Measurements from ENCODE around the gene ASB18.

ASB18 gene

GRCh38 chr2:236209535-236209934, 54.7 kb downstream of the ASB18 start:
- DNase-seq, result no peak
- Histone ChIP-seq H3K27me3 (replicated peaks in 2 of 5; ENCODE audit: control insufficient read depth in 4 of 5, insufficient read depth in 5 of 5, low read length in 4 of 5) (peaks cover 2 to 63% (median 8%) of the 10 kb centered on the region in 5 experiments), H3K4me3 (ENCODE audit: control insufficient read depth in 1 of 7, extremely low read depth in 1 of 7, insufficient read depth in 4 of 7, low read depth in 2 of 7, low read length in 6 of 7) (no peak overlapping the region), H3K27ac (ENCODE audit: insufficient read depth in 1 of 2, low read depth in 1 of 2, low read length in 2 of 2, poor library complexity in 1 of 2, severe bottlenecking in 2 of 2) (no peak overlapping the region), H3K36me3 (ENCODE audit: control insufficient read depth in 4 of 4, insufficient read depth in 4 of 4, low read length in 3 of 4) (no peaks in the 10 kb centered on the region), H3K9me3 (ENCODE audit: control extremely low read depth in 1 of 5, control insufficient read depth in 4 of 5, insufficient read depth in 2 of 5, low read depth in 1 of 5, low read length in 4 of 5) (peaks cover 0 to 19% (median 3%) of the 10 kb centered on the region in 5 experiments), H3K4me1 (ENCODE audit: control extremely low read depth in 1 of 4, control insufficient read depth in 4 of 4, insufficient read depth in 4 of 4, low read length in 3 of 4) (no peaks in the 10 kb centered on the region)
- WGBS (ENCODE audit: insufficient coverage), result 89% methylated on average over 6 of the region's 6 CpGs
- ChIA-PET CTCF (interaction anchor here (0.9 kb wide), 1 partner anchor 9 kb away, joined by 3 read pairs; no protein-coding TSS in a partner anchor), POLR2A (no interaction called here)

GRCh38 chr2:236208019-236208926, 55.9 kb downstream of the ASB18 start:
- peaks cover 0 to 54% (median 5%) of the 10 kb centered on the region in 5 experiments for H3K27me3 ChIP-seq (replicated peaks in 2 of 5; ENCODE audit: control insufficient read depth in 4 of 5, insufficient read depth in 5 of 5, low read length in 4 of 5)
- ChIA-PET POLR2A (no interaction called here), CTCF (no interaction called here)
- no peaks in the 10 kb centered on the region for H3K4me1 ChIP-seq (ENCODE audit: control extremely low read depth in 1 of 4, control insufficient read depth in 4 of 4, insufficient read depth in 4 of 4, low read length in 3 of 4)
- WGBS (ENCODE audit: insufficient coverage), result 83% methylated on average over 21 of the region's 28 CpGs
- H3K36me3 ChIP-seq (ENCODE audit: control insufficient read depth in 4 of 4, insufficient read depth in 4 of 4, low read length in 3 of 4), result no peaks in the 10 kb centered on the region
- H3K4me3 ChIP-seq (ENCODE audit: control insufficient read depth in 1 of 7, extremely low read depth in 1 of 7, insufficient read depth in 4 of 7, low read depth in 2 of 7, low read length in 6 of 7), result no peak overlapping the region
- peaks cover 0 to 19% (median 3%) of the 10 kb centered on the region in 5 experiments for H3K9me3 ChIP-seq (ENCODE audit: control extremely low read depth in 1 of 5, control insufficient read depth in 4 of 5, insufficient read depth in 2 of 5, low read depth in 1 of 5, low read length in 4 of 5)
- DNase-seq, result no peak
- H3K27ac ChIP-seq (ENCODE audit: insufficient read depth in 1 of 2, low read depth in 1 of 2, low read length in 2 of 2, poor library complexity in 1 of 2, severe bottlenecking in 2 of 2), result no peak overlapping the region

- H3K9me3 ChIP-seq (ENCODE audit: control extremely low read depth in 1 of 5, control insufficient read depth in 4 of 5, insufficient read depth in 2 of 5, low read depth in 1 of 5, low read length in 4 of 5), result peaks cover 0 to 19% (median 3%) of the 10 kb centered on the region in 5 experiments
- H3K27me3 ChIP-seq (replicated peaks in 2 of 5; ENCODE audit: control insufficient read depth in 4 of 5, insufficient read depth in 5 of 5, low read length in 4 of 5), result peaks cover 0 to 46% (median 5%) of the 10 kb centered on the region in 5 experiments
- no peak overlapping the region for H3K27ac ChIP-seq (ENCODE audit: insufficient read depth in 1 of 2, low read depth in 1 of 2, low read length in 2 of 2, poor library complexity in 1 of 2, severe bottlenecking in 2 of 2)
- H3K36me3 ChIP-seq (ENCODE audit: control insufficient read depth in 4 of 4, insufficient read depth in 4 of 4, low read length in 3 of 4), result no peaks in the 10 kb centered on the region
- no peak for DNase-seq
- ChIA-PET POLR2A (no interaction called here), CTCF (interaction anchor here (0.6 kb wide), 1 partner anchor 511 kb away, joined by 3 read pairs; no protein-coding TSS in a partner anchor)
- no peaks in the 10 kb centered on the region for H3K4me1 ChIP-seq (ENCODE audit: control extremely low read depth in 1 of 4, control insufficient read depth in 4 of 4, insufficient read depth in 4 of 4, low read length in 3 of 4)
- WGBS (ENCODE audit: insufficient coverage), result 83% methylated on average over 9 of the region's 11 CpGs
- no peak overlapping the region for H3K4me3 ChIP-seq (ENCODE audit: control insufficient read depth in 1 of 7, extremely low read depth in 1 of 7, insufficient read depth in 4 of 7, low read depth in 2 of 7, low read length in 6 of 7)
These were observed 56.7 kb downstream of the ASB18 start for GRCh38 chr2:236207472-236207871.

- ChIA-PET CTCF (no interaction called here), POLR2A (no interaction called here)
- no peak overlapping the region for H3K27ac ChIP-seq (ENCODE audit: insufficient read depth in 1 of 2, low read depth in 1 of 2, low read length in 2 of 2, poor library complexity in 1 of 2, severe bottlenecking in 2 of 2)
- no peaks in the 10 kb centered on the region for H3K4me1 ChIP-seq (ENCODE audit: control extremely low read depth in 1 of 4, control insufficient read depth in 4 of 4, insufficient read depth in 4 of 4, low read length in 3 of 4)
- DNase-seq, result no peak
- peaks cover 0 to 19% (median 3%) of the 10 kb centered on the region in 5 experiments for H3K9me3 ChIP-seq (ENCODE audit: control extremely low read depth in 1 of 5, control insufficient read depth in 4 of 5, insufficient read depth in 2 of 5, low read depth in 1 of 5, low read length in 4 of 5)
- 92% methylated on average over 1 of the region's 2 CpGs for WGBS (ENCODE audit: insufficient coverage)
- H3K27me3 ChIP-seq (replicated peaks in 2 of 5; ENCODE audit: control insufficient read depth in 4 of 5, insufficient read depth in 5 of 5, low read length in 4 of 5), result peaks cover 0 to 37% (median 2%) of the 10 kb centered on the region in 5 experiments
- no peak overlapping the region for H3K4me3 ChIP-seq (ENCODE audit: control insufficient read depth in 1 of 7, extremely low read depth in 1 of 7, insufficient read depth in 4 of 7, low read depth in 2 of 7, low read length in 6 of 7)
- no peaks in the 10 kb centered on the region for H3K36me3 ChIP-seq (ENCODE audit: control insufficient read depth in 4 of 4, insufficient read depth in 4 of 4, low read length in 3 of 4)
These were observed 58.1 kb downstream of the ASB18 start for GRCh38 chr2:236205867-236206645.

- no peak overlapping the region for H3K4me3 ChIP-seq (ENCODE audit: control insufficient read depth in 1 of 7, extremely low read depth in 1 of 7, insufficient read depth in 4 of 7, low read depth in 2 of 7, low read length in 6 of 7)
- H3K27ac ChIP-seq (ENCODE audit: insufficient read depth in 1 of 2, low read depth in 1 of 2, low read length in 2 of 2, poor library complexity in 1 of 2, severe bottlenecking in 2 of 2), result no peak overlapping the region
- ChIA-PET POLR2A (no interaction called here), CTCF (no interaction called here)
- WGBS (ENCODE audit: insufficient coverage), result 94% methylated on average over 3 of the region's 5 CpGs
- peaks cover 0 to 19% (median 3%) of the 10 kb centered on the region in 5 experiments for H3K9me3 ChIP-seq (ENCODE audit: control extremely low read depth in 1 of 5, control insufficient read depth in 4 of 5, insufficient read depth in 2 of 5, low read depth in 1 of 5, low read length in 4 of 5)
- H3K36me3 ChIP-seq (ENCODE audit: control insufficient read depth in 4 of 4, insufficient read depth in 4 of 4, low read length in 3 of 4), result no peaks in the 10 kb centered on the region
- DNase-seq, result no peak
- H3K27me3 ChIP-seq (replicated peaks in 2 of 5; ENCODE audit: control insufficient read depth in 4 of 5, insufficient read depth in 5 of 5, low read length in 4 of 5), result peaks cover 0 to 43% (median 4%) of the 10 kb centered on the region in 5 experiments
- no peaks in the 10 kb centered on the region for H3K4me1 ChIP-seq (ENCODE audit: control extremely low read depth in 1 of 4, control insufficient read depth in 4 of 4, insufficient read depth in 4 of 4, low read length in 3 of 4)
These were observed 59.3 kb downstream of the ASB18 start for GRCh38 chr2:236204953-236205352.

- peaks cover 0 to 26% (median 2%) of the 10 kb centered on the region in 5 experiments for H3K27me3 ChIP-seq (replicated peaks in 2 of 5; ENCODE audit: control insufficient read depth in 4 of 5, insufficient read depth in 5 of 5, low read length in 4 of 5)
- H3K4me1 ChIP-seq (ENCODE audit: control extremely low read depth in 1 of 4, control insufficient read depth in 4 of 4, insufficient read depth in 4 of 4, low read length in 3 of 4), result no peaks in the 10 kb centered on the region
- ChIA-PET CTCF (interaction anchor here (0.7 kb wide), 1 partner anchor 9 kb away, joined by 3 read pairs; no protein-coding TSS in a partner anchor), POLR2A (no interaction called here)
- peaks cover 0 to 13% (median 3%) of the 10 kb centered on the region in 5 experiments for H3K9me3 ChIP-seq (ENCODE audit: control extremely low read depth in 1 of 5, control insufficient read depth in 4 of 5, insufficient read depth in 2 of 5, low read depth in 1 of 5, low read length in 4 of 5)
- no peak overlapping the region for H3K27ac ChIP-seq (ENCODE audit: insufficient read depth in 1 of 2, low read depth in 1 of 2, low read length in 2 of 2, poor library complexity in 1 of 2, severe bottlenecking in 2 of 2)
- no peaks in the 10 kb centered on the region for H3K36me3 ChIP-seq (ENCODE audit: control insufficient read depth in 4 of 4, insufficient read depth in 4 of 4, low read length in 3 of 4)
- H3K4me3 ChIP-seq (ENCODE audit: control insufficient read depth in 1 of 7, extremely low read depth in 1 of 7, insufficient read depth in 4 of 7, low read depth in 2 of 7, low read length in 6 of 7), result no peak overlapping the region
- no peak for DNase-seq
- 45% methylated on average over 1 of the region's 7 CpGs for WGBS (ENCODE audit: insufficient coverage)
These were observed 63.8 kb downstream of the ASB18 start for GRCh38 chr2:236200378-236200777.
